OCI-LY3 (cell line): Measurements from ENCODE around the gene JCAD.

Experiments
- H2AFZ ChIP-seq: fragments of 200-600, 300-600 bp; shearing (Covaris generic); 2 replicates; pipeline ENCODE4 v1.6.0; 2014; ENCODE audit warnings: antibody characterized with exemption, low read depth, low read length
- H3K27ac ChIP-seq: fragments of 200-600, 300-600 bp; sonication (generic); 2 replicates; pipeline ENCODE4 v1.5.1; 2014; ENCODE audit warnings: mild to moderate bottlenecking, low read length, moderate library complexity, mixed read lengths
- H3K27me3 ChIP-seq: fragments of 200-600, 300-600 bp; sonication (generic); 2 replicates; pipeline ENCODE4 v1.6.1; 2014; ENCODE audit warnings: low read depth, low read length, mixed read lengths
- H3K36me3 ChIP-seq: fragments of 200-600, 300-600 bp; sonication (generic); replicated peaks from 2 replicates; pipeline ENCODE3; 2014; ENCODE audit warnings: low read depth, low read length, mixed read lengths
- H3K4me1 ChIP-seq: fragments of 300-600, 200-600 bp; sonication (generic); 2 replicates; pipeline ENCODE4 v1.6.1; 2014; ENCODE audit warnings: low read length, mixed read lengths
- H3K4me2 ChIP-seq: fragments of 200-600, 300-600 bp; sonication (generic); 2 replicates; pipeline ENCODE4 v1.6.1; 2014; ENCODE audit warnings: low read length, mixed read lengths
- H3K4me3 ChIP-seq: fragments of 300-600, 200-600 bp; sonication (generic); 2 replicates; pipeline ENCODE4 v1.5.1; 2014; ENCODE audit warnings: antibody characterized with exemption, mild to moderate bottlenecking, low read length, moderate library complexity
- H3K79me2 ChIP-seq: fragments of 300-600, 200-600 bp; shearing (Covaris generic); 2 replicates; pipeline ENCODE4 v1.6.1; 2014; ENCODE audit warnings: mild to moderate bottlenecking, low read length, mixed read lengths
- H3K9ac ChIP-seq: fragments of 300-600, 200-600 bp; shearing (Covaris generic); 2 replicates; pipeline ENCODE4 v1.6.0; 2014; ENCODE audit warnings: mild to moderate bottlenecking, low read length, moderate library complexity
- H3K9me3 ChIP-seq: fragments of 200-600, 300-600 bp; shearing (Covaris generic); 2 replicates; pipeline ENCODE4 v1.6.1; 2014; ENCODE audit warnings: low read length, mixed read lengths; ENCODE audit not compliant: insufficient read depth
- H4K20me1 ChIP-seq: fragments of 200-600, 300-600 bp; sonication (generic); 2 replicates; pipeline ENCODE4 v1.6.1; 2016; ENCODE audit warnings: low read length, mixed read lengths; ENCODE audit not compliant: insufficient read depth
- CTCF ChIP-seq: fragments of 200-600, 300-600 bp; sonication (generic); IDR thresholded peaks from 2 replicates; pipeline ENCODE4 v1.5.1; 2014; ENCODE audit warnings: antibody characterized with exemption, low read length, low read depth
- EZH2phosphoT487 ChIP-seq: fragments of 200-600 bp; shearing (Covaris generic); IDR thresholded peaks from 2 replicates; pipeline ENCODE4 v1.6.1; 2018; ENCODE audit warnings: antibody characterized with exemption, mixed run types, low read depth

The JCAD gene

GRCh38 chr10:29993319-29993915 is 66.0 kb downstream of the JCAD start:
- Histone ChIP-seq H3K79me2 (no peaks in the 10 kb centered on the region), H3K9me3 (no peaks in the 10 kb centered on the region), H3K27ac (no peak overlapping the region), H3K9ac (no peak overlapping the region), H3K4me2 (no peak overlapping the region), H4K20me1 (no peaks in the 10 kb centered on the region), H3K36me3 (no peaks in the 10 kb centered on the region), H3K27me3 (no peaks in the 10 kb centered on the region), H3K4me1 (no peaks in the 10 kb centered on the region), H2AFZ (no peak overlapping the region), H3K4me3 (no peak overlapping the region)
- TF ChIP-seq CTCF (no peak), EZH2phosphoT487 (no peak)

DNA sequence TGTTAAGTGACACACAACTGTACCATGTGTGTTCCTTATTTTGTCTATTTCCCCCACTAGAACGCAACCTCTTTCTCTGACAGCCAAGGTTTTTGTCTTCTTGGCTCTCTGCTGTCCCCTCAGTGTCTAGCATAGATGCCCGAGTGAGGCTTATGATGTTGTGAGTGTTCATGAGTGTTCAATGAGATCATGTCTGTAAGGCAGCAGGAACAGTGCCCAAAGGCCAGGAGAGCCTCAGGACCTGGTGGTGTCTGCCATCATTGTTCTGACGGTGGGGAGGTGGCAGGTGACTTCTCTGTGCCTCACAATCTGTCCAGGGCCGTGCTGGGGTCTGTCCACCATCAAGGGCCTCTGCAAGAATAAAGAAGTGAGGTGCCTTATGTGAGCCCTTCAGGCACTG is 66.5 kb downstream of the JCAD start:
- Histone ChIP-seq H3K9ac (no peak overlapping the region), H3K79me2 (no peaks in the 10 kb centered on the region), H2AFZ (no peak overlapping the region), H3K9me3 (no peaks in the 10 kb centered on the region), H3K36me3 (no peaks in the 10 kb centered on the region), H3K4me2 (no peak overlapping the region), H3K4me3 (no peak overlapping the region), H3K27me3 (no peaks in the 10 kb centered on the region), H4K20me1 (no peaks in the 10 kb centered on the region), H3K27ac (no peak overlapping the region), H3K4me1 (no peaks in the 10 kb centered on the region)
- no peak for TF ChIP-seq EZH2phosphoT487
- TF ChIP-seq CTCF, result no peak

DNA sequence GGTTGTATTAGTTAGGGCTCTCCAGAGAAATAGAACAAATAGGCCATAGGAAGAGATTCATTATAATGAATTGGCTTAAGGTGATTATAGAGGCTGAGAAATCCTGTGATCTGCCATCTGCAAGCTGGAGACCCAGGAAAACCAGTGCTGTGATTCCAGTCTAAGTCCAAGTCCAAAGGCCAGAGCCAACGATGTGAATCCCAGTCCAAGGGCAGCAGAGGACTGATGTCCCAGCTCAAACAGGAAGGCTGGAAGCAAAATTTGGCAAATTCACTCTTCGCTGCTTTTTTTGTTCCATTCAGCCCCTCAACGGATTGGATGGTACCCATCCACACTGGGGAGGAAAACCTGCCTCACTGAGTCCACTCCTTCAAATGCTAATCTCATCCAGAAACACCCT is 68.0 kb downstream of the JCAD start:
- Histone ChIP-seq H3K4me3 (no peak overlapping the region), H4K20me1 (no peaks in the 10 kb centered on the region), H3K27ac (no peak overlapping the region), H3K4me1 (no peaks in the 10 kb centered on the region), H3K4me2 (no peak overlapping the region), H3K79me2 (no peaks in the 10 kb centered on the region), H3K9ac (no peak overlapping the region), H2AFZ (no peak overlapping the region), H3K27me3 (no peaks in the 10 kb centered on the region), H3K36me3 (no peaks in the 10 kb centered on the region), H3K9me3 (no peaks in the 10 kb centered on the region)
- TF ChIP-seq EZH2phosphoT487 (no peak), CTCF (no peak)

- no peak overlapping the region for H2AFZ ChIP-seq
- no peaks in the 10 kb centered on the region for H3K9me3 ChIP-seq
- H3K79me2 ChIP-seq, result no peaks in the 10 kb centered on the region
- H3K27ac ChIP-seq, result no peak overlapping the region
- H4K20me1 ChIP-seq, result no peaks in the 10 kb centered on the region
- H3K9ac ChIP-seq, result no peak overlapping the region
- H3K4me1 ChIP-seq, result no peaks in the 10 kb centered on the region
- H3K36me3 ChIP-seq, result no peaks in the 10 kb centered on the region
- TF ChIP-seq EZH2phosphoT487 (no peak), CTCF (no peak)
- no peaks in the 10 kb centered on the region for H3K27me3 ChIP-seq
- H3K4me3 ChIP-seq, result no peak overlapping the region
- no peak overlapping the region for H3K4me2 ChIP-seq
These were observed 71.9 kb downstream of the JCAD start for GRCh38 chr10:29987471-29987870.
